ENCODE results near the gene CWH43.
"Not testable (repeated sequence)": the region's sequence is repeated elsewhere in the genome, so short reads cannot be mapped to it uniquely, and the experiment has no call there.

The CWH43 gene

GRCh38 chr4:48957366-48957765 lies 28.7 kb upstream of the CWH43 start:
- H3K27me3 ChIP-seq (ENCODE audit: control insufficient read depth, insufficient read depth, low read length); H3K4me3 ChIP-seq (ENCODE audit: low read depth, low read length); H3K36me3 ChIP-seq (ENCODE audit: control insufficient read depth, insufficient read depth, low read length); H3K9me3 ChIP-seq (ENCODE audit: control insufficient read depth, insufficient read depth, low read length); H3K9ac ChIP-seq (ENCODE audit: low read depth, low read length): not testable (repeated sequence)
- H3K4me1 ChIP-seq (ENCODE audit: control insufficient read depth, insufficient read depth, low read length): peaks cover 13% of the 10 kb centered on the region

GRCh38 chr4:48958582-48958981 lies 27.5 kb upstream of the CWH43 start:
- Histone ChIP-seq H3K4me3 (ENCODE audit: low read depth, low read length) (no peak overlapping the region), H3K9ac (ENCODE audit: low read depth, low read length) (no peak overlapping the region), H3K27me3 (ENCODE audit: control insufficient read depth, insufficient read depth, low read length) (no peaks in the 10 kb centered on the region), H3K36me3 (ENCODE audit: control insufficient read depth, insufficient read depth, low read length) (no peaks in the 10 kb centered on the region), H3K4me1 (ENCODE audit: control insufficient read depth, insufficient read depth, low read length) (peaks cover 13% of the 10 kb centered on the region), H3K9me3 (ENCODE audit: control insufficient read depth, insufficient read depth, low read length) (no peaks in the 10 kb centered on the region)

DNA sequence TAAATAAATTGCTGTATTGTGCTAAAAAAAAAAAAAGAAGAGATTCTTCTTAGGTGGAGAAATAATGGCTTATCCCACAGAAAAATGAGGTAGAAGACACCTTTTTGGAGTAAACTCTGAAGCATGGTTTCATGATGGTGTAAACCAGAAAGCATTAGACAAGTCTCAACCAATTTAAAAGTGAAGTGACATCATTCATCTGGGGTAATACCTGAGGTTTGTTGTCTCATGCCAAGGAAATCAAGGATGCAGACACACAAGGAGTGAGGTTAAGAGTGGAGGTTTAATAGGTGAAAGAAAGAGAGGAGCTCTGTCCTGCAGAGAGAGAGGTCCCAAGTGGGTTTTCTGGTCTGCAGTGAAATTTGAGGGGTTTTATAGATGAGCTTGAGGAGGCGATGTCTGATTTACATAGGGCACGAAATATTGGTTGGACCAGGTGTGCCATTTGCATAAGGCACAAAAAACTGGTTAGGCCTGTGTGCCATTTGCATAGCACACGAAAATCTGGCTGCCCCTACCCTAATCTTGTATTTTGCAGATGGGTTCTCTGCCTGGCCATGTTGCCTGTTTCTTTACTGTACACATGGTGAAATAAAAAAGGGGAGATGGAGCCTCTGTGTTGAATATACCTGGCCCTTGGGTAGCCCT lies 25.0 kb upstream of the CWH43 start:
- no peak overlapping the region for H3K4me3 ChIP-seq (ENCODE audit: low read depth, low read length)
- no peaks in the 10 kb centered on the region for H3K4me1 ChIP-seq (ENCODE audit: control insufficient read depth, insufficient read depth, low read length)
- H3K27me3 ChIP-seq (ENCODE audit: control insufficient read depth, insufficient read depth, low read length): no peaks in the 10 kb centered on the region
- no peaks in the 10 kb centered on the region for H3K36me3 ChIP-seq (ENCODE audit: control insufficient read depth, insufficient read depth, low read length)
- H3K9ac ChIP-seq (ENCODE audit: low read depth, low read length): no peak overlapping the region
- H3K9me3 ChIP-seq (ENCODE audit: control insufficient read depth, insufficient read depth, low read length): no peaks in the 10 kb centered on the region

GRCh38 chr4:48962636-48963035 lies 23.4 kb upstream of the CWH43 start:
- Histone ChIP-seq H3K4me1 (ENCODE audit: control insufficient read depth, insufficient read depth, low read length) (no peaks in the 10 kb centered on the region), H3K27me3 (ENCODE audit: control insufficient read depth, insufficient read depth, low read length) (no peaks in the 10 kb centered on the region), H3K4me3 (ENCODE audit: low read depth, low read length) (no peak overlapping the region), H3K36me3 (ENCODE audit: control insufficient read depth, insufficient read depth, low read length) (no peaks in the 10 kb centered on the region), H3K9me3 (ENCODE audit: control insufficient read depth, insufficient read depth, low read length) (no peaks in the 10 kb centered on the region), H3K9ac (ENCODE audit: low read depth, low read length) (no peak overlapping the region)

- Histone ChIP-seq H3K4me3 (ENCODE audit: low read depth, low read length) (no peak overlapping the region), H3K36me3 (ENCODE audit: control insufficient read depth, insufficient read depth, low read length) (no peaks in the 10 kb centered on the region), H3K27me3 (ENCODE audit: control insufficient read depth, insufficient read depth, low read length) (no peaks in the 10 kb centered on the region), H3K9me3 (ENCODE audit: control insufficient read depth, insufficient read depth, low read length) (no peaks in the 10 kb centered on the region), H3K9ac (ENCODE audit: low read depth, low read length) (no peak overlapping the region), H3K4me1 (ENCODE audit: control insufficient read depth, insufficient read depth, low read length) (no peaks in the 10 kb centered on the region)
Measured at GRCh38 chr4:48963042-48963679, 22.9 kb upstream of the CWH43 start.

DNA sequence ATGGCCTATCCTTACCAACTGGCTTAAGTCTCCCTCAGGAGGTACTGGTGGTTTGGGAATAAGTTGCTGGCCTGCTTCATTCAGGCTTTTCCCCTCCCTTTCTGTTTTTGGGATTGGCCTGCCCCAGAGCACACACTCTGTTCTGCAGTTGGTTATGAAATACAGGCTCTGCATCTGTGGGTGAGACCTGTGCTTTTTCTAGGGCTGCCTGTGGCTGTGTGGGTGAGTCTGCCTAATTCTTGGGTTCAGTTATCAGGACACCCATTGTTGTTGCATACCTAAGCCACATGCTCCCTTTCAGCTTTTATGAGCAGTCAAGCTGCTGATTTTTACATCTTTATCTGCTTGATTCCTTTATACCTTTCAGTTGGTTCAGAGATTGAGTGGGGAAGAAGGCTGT lies 19.0 kb upstream of the CWH43 start:
- Histone ChIP-seq H3K9ac (ENCODE audit: low read depth, low read length) (no peak overlapping the region), H3K36me3 (ENCODE audit: control insufficient read depth, insufficient read depth, low read length) (no peaks in the 10 kb centered on the region), H3K4me1 (ENCODE audit: control insufficient read depth, insufficient read depth, low read length) (no peaks in the 10 kb centered on the region), H3K9me3 (ENCODE audit: control insufficient read depth, insufficient read depth, low read length) (no peaks in the 10 kb centered on the region), H3K27me3 (ENCODE audit: control insufficient read depth, insufficient read depth, low read length) (no peaks in the 10 kb centered on the region), H3K4me3 (ENCODE audit: low read depth, low read length) (no peak overlapping the region)

DNA sequence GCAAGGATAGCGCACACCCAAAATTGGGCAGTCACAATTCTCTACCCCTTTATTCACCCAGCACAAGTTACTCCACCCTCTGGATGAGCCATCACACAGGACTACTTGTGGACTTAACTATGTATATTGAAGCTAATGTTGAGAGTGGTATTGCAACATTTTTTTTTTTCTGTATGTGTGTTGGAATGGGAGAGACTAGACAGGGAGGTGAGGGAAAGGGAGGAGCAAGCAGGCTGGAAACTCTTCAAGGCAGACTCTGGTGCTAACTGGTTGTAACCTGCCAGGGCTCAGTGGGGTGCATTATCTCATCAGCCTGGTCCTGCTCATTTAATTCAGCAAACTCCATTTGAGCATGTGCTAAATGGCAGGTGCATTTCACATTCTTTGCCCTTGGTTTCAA lies 18.4 kb upstream of the CWH43 start:
- no peaks in the 10 kb centered on the region for H3K9me3 ChIP-seq (ENCODE audit: control insufficient read depth, insufficient read depth, low read length)
- H3K4me3 ChIP-seq (ENCODE audit: low read depth, low read length): no peak overlapping the region
- H3K36me3 ChIP-seq (ENCODE audit: control insufficient read depth, insufficient read depth, low read length): no peaks in the 10 kb centered on the region
- H3K9ac ChIP-seq (ENCODE audit: low read depth, low read length): no peak overlapping the region
- no peaks in the 10 kb centered on the region for H3K27me3 ChIP-seq (ENCODE audit: control insufficient read depth, insufficient read depth, low read length)
- no peaks in the 10 kb centered on the region for H3K4me1 ChIP-seq (ENCODE audit: control insufficient read depth, insufficient read depth, low read length)

DNA sequence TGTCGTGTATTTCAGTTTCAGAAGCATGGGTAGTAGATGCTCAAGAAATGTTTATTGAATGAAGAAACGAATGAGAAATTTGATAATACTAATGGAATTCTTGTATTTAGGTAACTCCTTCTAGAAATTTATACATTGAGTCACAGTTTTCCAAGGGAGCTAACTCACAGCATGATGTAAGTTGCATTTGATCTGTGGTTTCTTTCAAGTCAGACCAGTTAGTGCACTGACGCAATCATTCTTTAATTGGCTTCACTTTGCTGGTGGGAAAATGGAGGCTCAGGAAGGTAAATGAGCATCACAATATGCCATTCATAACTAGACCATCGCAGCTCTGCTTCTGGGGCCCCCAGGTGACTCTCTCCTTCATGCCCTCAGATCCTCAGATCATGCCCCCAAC lies 17.3 kb upstream of the CWH43 start:
- H3K36me3 ChIP-seq (ENCODE audit: control insufficient read depth, insufficient read depth, low read length): no peaks in the 10 kb centered on the region
- H3K9ac ChIP-seq (ENCODE audit: low read depth, low read length): no peak overlapping the region
- no peaks in the 10 kb centered on the region for H3K4me1 ChIP-seq (ENCODE audit: control insufficient read depth, insufficient read depth, low read length)
- no peaks in the 10 kb centered on the region for H3K27me3 ChIP-seq (ENCODE audit: control insufficient read depth, insufficient read depth, low read length)
- H3K9me3 ChIP-seq (ENCODE audit: control insufficient read depth, insufficient read depth, low read length): no peaks in the 10 kb centered on the region
- no peak overlapping the region for H3K4me3 ChIP-seq (ENCODE audit: low read depth, low read length)

- no peaks in the 10 kb centered on the region for H3K36me3 ChIP-seq (ENCODE audit: control insufficient read depth, insufficient read depth, low read length)
- no peaks in the 10 kb centered on the region for H3K9me3 ChIP-seq (ENCODE audit: control insufficient read depth, insufficient read depth, low read length)
- H3K9ac ChIP-seq (ENCODE audit: low read depth, low read length): no peak overlapping the region
Measured at GRCh38 chr4:48970471-48970921, 15.6 kb upstream of the CWH43 start.

DNA sequence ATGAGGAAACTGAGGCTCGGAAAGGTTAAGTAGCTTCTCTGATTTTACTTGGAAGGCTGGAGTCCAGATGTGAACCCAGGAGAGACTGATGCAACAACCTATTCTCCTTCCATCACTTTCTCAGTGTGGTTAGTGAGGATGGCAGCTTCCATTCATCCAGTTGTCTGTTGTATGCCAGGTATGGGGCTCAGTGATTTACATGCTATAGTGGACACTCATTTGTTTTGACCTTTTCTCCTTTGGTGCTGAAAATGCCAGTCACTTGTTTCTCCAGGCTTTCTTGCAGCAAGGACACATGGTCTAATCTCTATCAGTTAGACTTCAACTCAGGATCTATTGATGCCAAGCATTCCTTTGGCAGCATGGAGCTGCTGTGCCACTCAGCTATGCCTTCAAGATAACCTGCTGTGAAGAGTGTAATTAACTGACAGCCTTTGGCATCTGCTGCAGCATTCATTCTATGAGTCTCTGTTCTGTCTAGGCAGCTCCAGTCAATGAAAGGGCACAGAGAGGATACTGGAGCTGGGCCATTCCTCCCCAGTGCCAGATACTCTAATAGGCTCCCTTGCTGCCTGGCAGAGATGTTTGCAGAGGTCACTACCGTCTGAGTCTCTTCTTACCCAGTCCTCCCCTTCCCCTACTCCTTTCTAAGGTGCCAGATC lies 11.0 kb upstream of the CWH43 start:
- Histone ChIP-seq H3K36me3 (ENCODE audit: control insufficient read depth, insufficient read depth, low read length) (no peaks in the 10 kb centered on the region), H3K4me1 (ENCODE audit: control insufficient read depth, insufficient read depth, low read length) (no peaks in the 10 kb centered on the region), H3K9ac (ENCODE audit: low read depth, low read length) (no peak overlapping the region), H3K4me3 (ENCODE audit: low read depth, low read length) (no peak overlapping the region), H3K9me3 (ENCODE audit: control insufficient read depth, insufficient read depth, low read length) (no peaks in the 10 kb centered on the region), H3K27me3 (ENCODE audit: control insufficient read depth, insufficient read depth, low read length) (peaks cover 6% of the 10 kb centered on the region)

More at GRCh38 chr4:48970471-48970921, 15.6 kb upstream of the CWH43 start:
- H3K27me3 ChIP-seq (ENCODE audit: control insufficient read depth, insufficient read depth, low read length): peaks cover 3% of the 10 kb centered on the region
- H3K4me1 ChIP-seq (ENCODE audit: control insufficient read depth, insufficient read depth, low read length): no peaks in the 10 kb centered on the region
- no peak overlapping the region for H3K4me3 ChIP-seq (ENCODE audit: low read depth, low read length)

- Histone ChIP-seq H3K27me3 (ENCODE audit: control insufficient read depth, insufficient read depth, low read length) (peaks cover 6% of the 10 kb centered on the region), H3K9ac (ENCODE audit: low read depth, low read length) (no peak overlapping the region), H3K36me3 (ENCODE audit: control insufficient read depth, insufficient read depth, low read length) (no peaks in the 10 kb centered on the region), H3K4me3 (ENCODE audit: low read depth, low read length) (no peak overlapping the region), H3K9me3 (ENCODE audit: control insufficient read depth, insufficient read depth, low read length) (no peaks in the 10 kb centered on the region), H3K4me1 (ENCODE audit: control insufficient read depth, insufficient read depth, low read length) (no peaks in the 10 kb centered on the region)
Measured at GRCh38 chr4:48976041-48976440, 10.0 kb upstream of the CWH43 start.
